HG02885 (cell line): ENCODE measurements around the gene RCOR3.
A peak's percentile ranks its signal among the peaks of the same experiment; 100 is the strongest.

Experiments
- ATAC-seq: cut with Tn5 transposase; IDR thresholded peaks from one replicate; pipeline ENCODE4 v1.9.1; 2021; ENCODE audit warnings: mild to moderate bottlenecking; ENCODE audit not compliant: unreplicated experiment, poor library complexity

The RCOR3 gene

GRCh38 chr1:211323156-211324063 is 64.2 kb downstream of the RCOR3 start:
- peak; percentile 57 for ATAC-seq

- no peak for ATAC-seq
Observed at GRCh38 chr1:211324992-211325775, 66.0 kb downstream of the RCOR3 start.

GRCh38 chr1:211326140-211326527 is 67.0 kb downstream of the RCOR3 start:
- ATAC-seq, result no peak

- ATAC-seq, result peak; percentile 31
Observed at GRCh38 chr1:211326528-211327345, 67.6 kb downstream of the RCOR3 start, which contains the start of gene TRAF5. TRAF5 (plus strand) TSS chr1:211326833; CDS start chr1:211353240, 26,407 bp downstream.

GRCh38 chr1:211327346-211327921 is 68.3 kb downstream of the RCOR3 start:
- ATAC-seq, result peak; percentile 25

GRCh38 chr1:211328084-211328694 is 69.0 kb downstream of the RCOR3 start:
- ATAC-seq, result no peak

GRCh38 chr1:211328866-211329475 is 69.8 kb downstream of the RCOR3 start:
- no peak for ATAC-seq

- ATAC-seq, result peak; percentile 57
Observed at GRCh38 chr1:211329764-211330201, 70.6 kb downstream of the RCOR3 start.

GRCh38 chr1:211330282-211330936 is 71.2 kb downstream of the RCOR3 start:
- no peak for ATAC-seq

GRCh38 chr1:211331011-211331709 is 72.0 kb downstream of the RCOR3 start:
- no peak for ATAC-seq

- no peak for ATAC-seq
Observed at GRCh38 chr1:211332036-211332616, 73.0 kb downstream of the RCOR3 start.

- no peak for ATAC-seq
Observed at GRCh38 chr1:211332830-211333229, 73.7 kb downstream of the RCOR3 start.

GRCh38 chr1:211333906-211334305 is 74.7 kb downstream of the RCOR3 start:
- no peak for ATAC-seq

GRCh38 chr1:211334986-211335385 is 75.8 kb downstream of the RCOR3 start:
- ATAC-seq, result no peak

- peak; percentile 87 for ATAC-seq
Observed at GRCh38 chr1:211335522-211336157, 76.5 kb downstream of the RCOR3 start.

- ATAC-seq, result peak; percentile 30
Observed at GRCh38 chr1:211336161-211336560, 77.0 kb downstream of the RCOR3 start.

- no peak for ATAC-seq
Observed at GRCh38 chr1:211336775-211337174, 77.6 kb downstream of the RCOR3 start.
